BLaER1 treated with 17β-estradiol and CSF1 and Interleukin-3, amounts not matched to agents 10 nM and 100 nM (cell line): Measurements from ENCODE around the gene PMEL.
"Not testable (repeated sequence)": the region's sequence is repeated elsewhere in the genome, so short reads cannot be mapped to it uniquely, and the experiment has no call there.

Experiments used
- H3K27ac ChIP-seq, 11 experiments: shearing (Covaris generic); formaldehyde crosslinking; 2 replicates each; pipeline ENCODE4 v1.8.1; 2022
- H3K27me3 ChIP-seq, 11 experiments: shearing (Covaris generic); formaldehyde crosslinking; 2 replicates each; pipeline ENCODE4 v1.8.1; 2022
- H3K36me3 ChIP-seq, 11 experiments: shearing (Covaris generic); formaldehyde crosslinking; 2 replicates each; pipeline ENCODE4 v1.8.1; 2022
- H3K4me1 ChIP-seq, 10 experiments: shearing (Covaris generic); formaldehyde crosslinking; 2 replicates each; pipeline ENCODE4 v1.8.1; 2022
- H3K4me2 ChIP-seq, 11 experiments: shearing (Covaris generic); formaldehyde crosslinking; 2 replicates each; pipeline ENCODE4 v1.8.1; 2022
- H3K4me3 ChIP-seq, 10 experiments: shearing (Covaris generic); formaldehyde crosslinking; 2 replicates each; pipeline ENCODE4 v1.8.1; 2022
- H3K9ac ChIP-seq, 11 experiments: shearing (Covaris generic); formaldehyde crosslinking; 2 replicates each; pipeline ENCODE4 v1.8.1; 2022
- H3K9me3 ChIP-seq, 11 experiments: shearing (Covaris generic); formaldehyde crosslinking; replicated peaks in 1 of 11; 2 replicates each; pipeline ENCODE4 v1.8.1; 2022
- H4K20me1 ChIP-seq, 11 experiments: shearing (Covaris generic); formaldehyde crosslinking; 2 replicates each; pipeline ENCODE4 v1.8.1; 2022
- Cebpa-rat ChIP-seq, 11 experiments: shearing (Covaris generic); IDR thresholded peaks; 2 replicates each; pipeline ENCODE4 v1.8.1; 2022

PMEL gene

DNA sequence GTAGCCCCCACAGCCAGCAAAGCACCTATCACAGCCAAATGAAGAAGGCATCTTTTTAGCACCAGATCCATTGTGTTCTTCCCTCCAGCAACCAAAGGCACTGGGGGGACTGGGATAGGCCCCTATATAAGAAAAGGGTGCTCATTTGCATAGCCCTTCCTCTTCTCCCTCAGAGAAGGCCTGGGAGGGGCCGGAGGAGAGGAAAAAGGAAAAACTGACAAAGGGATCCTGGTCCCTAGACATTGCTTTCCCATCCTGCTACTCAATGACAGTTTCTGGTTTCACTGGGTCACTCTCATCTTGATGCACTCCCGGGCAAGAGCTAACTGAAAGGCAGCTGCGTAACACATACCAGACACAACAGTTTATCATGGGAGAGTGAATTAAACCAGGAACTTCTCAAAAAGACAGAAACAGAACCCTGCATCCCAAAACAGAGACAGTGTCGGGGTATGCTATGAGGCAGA, at the start of gene PMEL:
PMEL (minus strand) TSS at position 102 of the 467 bp plus-strand sequence; CDS start at position 71, 31 bp downstream.
- Histone ChIP-seq H3K4me2 (peak within 1 kb of the TSS; percentile 88 to 99 (median 95)), H3K4me3 (peak within 1 kb of the TSS; percentile 72 to 98 (median 83)), H3K4me1 (peaks cover 37 to 50% (median 41%) of the 10 kb centered on the region in 10 experiments), H3K36me3 (peaks cover 0 to 33% (median 29%) of the 10 kb centered on the region in 11 experiments; a peak in 16 of 22 replicates), H3K27me3 (no peaks in the 10 kb centered on the region), H3K9me3 (no peaks in the 10 kb centered on the region), H4K20me1 (peaks cover 0 to 8% (median 0%) of the 10 kb centered on the region in 11 experiments; a peak in 3 of 22 replicates), H3K27ac (peak within 1 kb of the TSS; percentile 42 to 86 (median 73); a peak in 21 of 22 replicates), H3K9ac (peak within 1 kb of the TSS; percentile 81 to 92 (median 85))
- no peak for TF ChIP-seq Cebpa-rat (IDR thresholded peaks at IDR 0.05)

DNA sequence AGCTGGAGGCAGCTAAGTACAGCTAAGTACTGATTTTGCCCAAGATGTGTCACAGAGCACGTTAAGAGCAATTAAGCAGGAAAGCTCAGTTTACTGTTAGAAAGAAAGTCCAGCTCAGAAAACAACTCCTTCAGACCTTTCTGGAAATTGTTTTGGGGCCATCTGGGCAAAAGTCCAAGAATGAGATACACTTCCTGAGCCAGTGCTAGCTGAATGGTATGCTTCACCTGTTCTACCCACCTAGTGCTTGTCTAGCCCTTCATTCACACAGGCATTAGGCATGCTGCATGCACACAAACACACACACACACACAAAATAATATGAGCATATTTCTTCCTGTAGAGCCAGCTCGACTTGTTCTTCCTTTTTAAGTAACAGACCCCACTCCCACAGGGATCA, 48.4 kb upstream of the PMEL start:
- Histone ChIP-seq H3K27me3 (no peaks in the 10 kb centered on the region), H3K4me2 (no peak overlapping the region), H3K4me3 (no peak overlapping the region), H3K27ac (no peak overlapping the region), H3K9ac (no peak overlapping the region), H3K9me3 (no peaks in the 10 kb centered on the region), H3K4me1 (no peaks in the 10 kb centered on the region; a peak in 1 of 20 replicates), H3K36me3 (peaks cover 0 to 21% (median 0%) of the 10 kb centered on the region in 11 experiments; a peak in 4 of 22 replicates), H4K20me1 (no peaks in the 10 kb centered on the region)
- TF ChIP-seq Cebpa-rat (IDR thresholded peaks at IDR 0.05) = no peak

GRCh38 chr12:56013482-56013881, 47.6 kb upstream of the PMEL start:
- no peak overlapping the region for H3K4me3 ChIP-seq
- no peaks in the 10 kb centered on the region for H3K9me3 ChIP-seq
- no peaks in the 10 kb centered on the region for H4K20me1 ChIP-seq
- H3K27me3 ChIP-seq = no peaks in the 10 kb centered on the region
- H3K36me3 ChIP-seq = peaks cover 0 to 13% (median 0%) of the 10 kb centered on the region in 11 experiments; a peak in 3 of 22 replicates
- no peak overlapping the region for H3K27ac ChIP-seq
- TF ChIP-seq Cebpa-rat (IDR thresholded peaks at IDR 0.05) = no peak
- no peak overlapping the region for H3K4me2 ChIP-seq
- peaks cover 0 to under 1% (median 0%) of the 10 kb centered on the region in 10 experiments; a peak in 5 of 20 replicates for H3K4me1 ChIP-seq
- H3K9ac ChIP-seq = no peak overlapping the region

DNA sequence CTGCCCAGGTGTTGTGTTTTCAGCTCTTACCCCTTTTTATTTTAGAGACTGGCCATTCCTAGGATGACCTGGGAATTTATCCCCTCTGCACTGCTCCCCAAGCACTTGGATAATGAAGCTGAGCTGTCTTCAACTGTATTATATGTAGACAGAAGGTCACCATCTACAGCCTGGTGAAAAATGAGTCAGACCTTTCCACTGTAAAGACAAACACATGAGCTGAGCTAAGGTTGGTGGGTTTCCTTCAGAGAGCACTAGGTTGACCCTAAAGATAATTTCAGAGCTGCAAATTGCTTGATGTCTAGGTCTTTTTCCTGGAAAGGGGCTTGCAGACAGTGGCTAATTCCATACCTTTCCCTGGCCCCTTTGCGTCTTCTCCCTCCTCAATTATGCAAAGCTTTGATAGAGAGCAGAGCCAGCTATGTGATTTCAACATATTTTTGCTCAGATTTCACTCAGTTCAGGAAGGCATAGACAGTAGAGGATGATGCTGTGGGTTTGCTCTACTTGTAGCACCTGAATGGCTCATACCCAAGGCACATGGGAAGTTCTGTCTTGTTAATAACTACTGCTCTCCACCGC, 45.8 kb upstream of the PMEL start:
- TF ChIP-seq Cebpa-rat (IDR thresholded peaks at IDR 0.05) = 0 out of 22 replicates have a peak, but pooled peaks of 1 of the 11 experiments have one; percentile 14
- Histone ChIP-seq H3K36me3 (peaks cover 0 to 7% (median 0%) of the 10 kb centered on the region in 11 experiments; a peak in 1 of 22 replicates), H3K4me1 (peaks cover 6 to 13% (median 11%) of the 10 kb centered on the region in 10 experiments), H3K4me3 (no peak overlapping the region), H3K4me2 (no peak overlapping the region), H3K9ac (no peak overlapping the region), H3K27ac (no peak overlapping the region), H4K20me1 (no peaks in the 10 kb centered on the region), H3K27me3 (no peaks in the 10 kb centered on the region), H3K9me3 (no peaks in the 10 kb centered on the region)

DNA sequence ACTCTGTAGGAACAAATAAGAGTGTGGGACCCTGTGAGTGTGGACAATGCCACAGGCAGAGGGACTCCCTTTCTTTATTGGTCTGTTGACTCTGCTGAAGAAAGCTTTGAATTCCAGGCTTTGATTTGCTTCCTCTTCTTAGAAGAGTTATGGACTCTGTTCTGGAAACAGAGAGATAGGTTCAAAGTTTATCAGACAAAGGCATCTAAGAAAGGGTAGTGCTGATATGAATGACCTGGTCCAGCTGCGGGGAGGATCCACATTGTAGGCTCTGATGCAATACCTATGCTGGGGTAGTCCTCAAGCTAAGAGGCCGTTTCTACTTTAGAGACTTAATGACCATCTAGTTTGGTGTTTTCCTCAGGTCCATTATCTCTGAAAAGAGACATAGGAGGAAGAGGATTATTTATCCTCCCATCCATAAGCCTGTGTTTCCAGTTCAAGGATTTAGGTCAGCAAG, 44.3 kb upstream of the PMEL start:
- Histone ChIP-seq H3K27ac (no peak overlapping the region), H3K27me3 (no peaks in the 10 kb centered on the region), H3K9ac (no peak overlapping the region), H3K36me3 (peaks cover 0 to 7% (median 0%) of the 10 kb centered on the region in 11 experiments; a peak in 1 of 22 replicates), H3K4me1 (peaks cover 6 to 17% (median 13%) of the 10 kb centered on the region in 10 experiments), H4K20me1 (no peaks in the 10 kb centered on the region), H3K4me3 (no peak overlapping the region), H3K4me2 (no peak overlapping the region), H3K9me3 (no peaks in the 10 kb centered on the region)
- no peak for TF ChIP-seq Cebpa-rat (IDR thresholded peaks at IDR 0.05)

DNA sequence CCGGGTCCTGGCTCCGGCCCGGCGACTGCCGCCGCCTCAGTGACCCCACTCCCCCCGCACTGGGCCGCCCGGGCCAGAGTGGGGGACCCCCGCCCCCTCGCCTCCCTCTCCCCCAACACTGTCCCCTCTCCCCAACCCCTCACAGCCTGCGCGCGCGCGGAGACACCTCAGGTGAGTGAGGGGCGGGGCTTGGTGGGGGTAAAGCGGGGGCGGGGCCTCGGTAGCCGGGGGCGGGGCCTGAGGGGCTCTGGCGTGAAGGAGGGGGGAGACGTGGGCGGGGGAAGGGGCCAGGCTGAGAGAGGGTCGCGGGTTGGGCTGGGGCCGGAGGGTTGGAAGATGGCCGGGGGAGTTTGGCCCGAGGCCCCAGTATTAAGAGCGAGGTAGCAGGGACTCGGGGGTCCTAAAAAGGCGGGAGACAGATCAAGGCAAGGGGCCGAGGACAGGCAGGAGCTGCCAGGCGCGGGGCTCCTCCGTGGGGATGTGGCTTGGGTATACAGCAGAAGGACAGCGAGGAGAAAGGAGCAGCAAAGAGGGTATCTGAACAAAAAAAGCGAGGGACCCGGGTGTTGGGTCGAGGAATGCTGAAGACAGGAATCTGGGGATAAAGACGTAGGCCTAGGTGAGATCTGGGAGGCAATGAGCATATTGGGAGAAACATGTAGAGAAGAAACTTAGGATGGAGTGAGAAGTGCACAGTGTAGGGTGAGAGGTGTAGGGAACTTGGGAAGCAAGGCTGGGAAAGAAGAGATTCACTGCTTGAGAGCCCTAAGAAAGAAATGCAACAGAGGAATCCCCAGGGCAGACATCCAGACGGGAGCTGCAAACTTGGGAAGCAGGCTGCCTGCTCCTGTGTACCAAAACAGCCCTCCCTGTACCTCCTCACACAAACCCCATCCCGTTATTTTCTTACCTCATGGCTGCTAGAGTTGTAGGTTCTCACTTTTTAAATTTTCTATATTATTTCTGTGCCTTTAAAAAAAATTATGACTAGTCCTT, 42.0 kb upstream of the PMEL start:
- TF ChIP-seq Cebpa-rat (IDR thresholded peaks at IDR 0.05) = no peak
- peak overlapping the region; percentile 72 to 84 (median 79) for H3K9ac ChIP-seq

GRCh38 chr12:56004211-56004610, 38.4 kb upstream of the PMEL start:
- H3K9ac ChIP-seq = no peak overlapping the region
- H3K27me3 ChIP-seq = no peaks in the 10 kb centered on the region
- no peaks in the 10 kb centered on the region for H4K20me1 ChIP-seq
- H3K4me2 ChIP-seq = no peak overlapping the region
- no peak overlapping the region for H3K4me3 ChIP-seq
- no peak for TF ChIP-seq Cebpa-rat (IDR thresholded peaks at IDR 0.05)
- H3K9me3 ChIP-seq = peaks cover 0 to 6% (median 0%) of the 10 kb centered on the region in 11 experiments; a peak in 1 of 22 replicates
- H3K27ac ChIP-seq = no peak overlapping the region
- H3K4me1 ChIP-seq = peaks cover 6 to 34% (median 13%) of the 10 kb centered on the region in 10 experiments
- peaks cover 0 to 14% (median 0%) of the 10 kb centered on the region in 11 experiments; a peak in 4 of 22 replicates for H3K36me3 ChIP-seq

More for the DNA sequence above, 42.0 kb upstream of the PMEL start:
- Histone ChIP-seq H3K4me1 (peaks cover 6 to 28% (median 13%) of the 10 kb centered on the region in 10 experiments), H3K9me3 (no peaks in the 10 kb centered on the region), H3K27ac (peak overlapping the region; percentile 51 to 87 (median 74); a peak in 19 of 22 replicates), H3K36me3 (peaks cover 0 to 14% (median 0%) of the 10 kb centered on the region in 11 experiments; a peak in 4 of 22 replicates), H3K4me2 (peak overlapping the region; percentile 76 to 99 (median 92)), H3K27me3 (no peaks in the 10 kb centered on the region), H3K4me3 (peak overlapping the region; percentile 55 to 75 (median 67)), H4K20me1 (no peaks in the 10 kb centered on the region)

DNA sequence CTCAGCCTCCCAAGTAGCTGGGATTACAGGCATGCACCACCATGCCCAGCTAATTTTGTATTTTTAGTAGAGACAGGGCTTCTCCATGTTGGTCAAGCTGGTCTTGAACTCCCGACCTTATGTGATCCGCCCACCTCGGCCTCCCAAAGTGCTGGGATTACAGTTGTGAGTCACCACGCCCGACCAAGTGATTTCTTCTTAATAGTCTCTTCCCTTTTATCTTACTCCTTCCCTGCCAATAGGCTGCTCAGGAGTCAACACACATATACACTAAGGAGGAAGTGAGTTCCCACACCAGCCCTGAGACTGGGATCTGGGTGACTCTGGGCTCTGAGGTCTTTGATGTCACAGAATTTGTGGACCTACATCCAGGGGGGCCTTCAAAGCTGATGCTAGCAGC, 37.5 kb upstream of the PMEL start:
- H3K4me1 ChIP-seq = peaks cover 6 to 34% (median 13%) of the 10 kb centered on the region in 10 experiments
- not testable (repeated sequence) for H3K9ac ChIP-seq, H3K9me3 ChIP-seq, H3K27me3 ChIP-seq, H3K4me3 ChIP-seq, H4K20me1 ChIP-seq
- peaks cover 0 to 14% (median 0%) of the 10 kb centered on the region in 11 experiments; a peak in 4 of 22 replicates for H3K36me3 ChIP-seq
- peak overlapping the region in 2 of 11 experiments; percentile 14 to 37; a peak in 2 of 22 replicates for H3K27ac ChIP-seq
- H3K4me2 ChIP-seq = peak overlapping the region in 3 of 11 experiments; percentile 13 to 40 (median 33); a peak in 3 of 22 replicates
